Central memory CD4-positive, alpha-beta T cell (primary cell): ENCODE results near the gene DNAH8.
"Not testable (repeated sequence)": the region's sequence is repeated elsewhere in the genome, so short reads cannot be mapped to it uniquely, and the experiment has no call there.

Experiments
- DNase-seq: peaks from one replicate; pipeline ENCODE4 v3.0.0; 2022

Gene DNAH8

DNA sequence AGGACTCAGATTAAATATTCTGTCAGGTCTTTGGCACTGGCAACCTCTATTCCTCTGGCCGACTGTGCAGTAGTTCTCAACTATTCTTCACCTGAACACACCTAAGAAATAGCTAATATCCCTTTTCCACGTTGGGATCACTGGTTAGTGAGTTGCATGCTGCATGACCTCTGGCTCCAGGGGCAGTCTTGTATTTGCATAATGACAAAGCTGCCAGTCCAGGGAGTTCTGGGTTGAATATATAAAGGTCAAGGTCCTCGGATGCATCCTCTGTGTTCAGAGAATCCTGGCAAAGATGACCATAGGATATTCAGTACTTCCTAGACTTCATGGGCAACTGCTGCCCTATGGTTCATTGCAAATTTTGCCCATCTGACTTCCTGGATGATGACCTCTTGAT lies 131.2 kb downstream of the DNAH8 start:
- no peak for DNase-seq

- no peak for DNase-seq
Measured at GRCh38 chr6:38846844-38847243, 131.7 kb downstream of the DNAH8 start.

DNA sequence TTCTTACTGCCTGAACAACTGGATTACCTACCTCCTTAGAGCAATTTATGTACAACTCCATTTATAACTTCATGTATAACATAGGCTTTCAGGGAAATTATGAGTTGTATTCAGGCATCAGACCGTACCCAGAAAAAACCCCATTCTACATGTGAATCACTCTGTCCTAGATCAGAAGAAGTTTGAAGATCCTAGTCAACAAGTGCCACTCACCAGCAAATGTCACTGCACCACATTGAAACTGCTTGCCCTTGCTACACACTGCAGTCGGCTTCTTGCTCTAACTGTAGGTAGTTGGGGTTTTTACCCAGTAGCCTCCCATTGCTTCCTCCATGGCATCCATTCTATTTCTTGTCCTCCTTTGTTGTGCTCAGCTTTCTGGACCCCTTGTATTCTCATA lies 132.4 kb downstream of the DNAH8 start:
- no peak for DNase-seq

DNA sequence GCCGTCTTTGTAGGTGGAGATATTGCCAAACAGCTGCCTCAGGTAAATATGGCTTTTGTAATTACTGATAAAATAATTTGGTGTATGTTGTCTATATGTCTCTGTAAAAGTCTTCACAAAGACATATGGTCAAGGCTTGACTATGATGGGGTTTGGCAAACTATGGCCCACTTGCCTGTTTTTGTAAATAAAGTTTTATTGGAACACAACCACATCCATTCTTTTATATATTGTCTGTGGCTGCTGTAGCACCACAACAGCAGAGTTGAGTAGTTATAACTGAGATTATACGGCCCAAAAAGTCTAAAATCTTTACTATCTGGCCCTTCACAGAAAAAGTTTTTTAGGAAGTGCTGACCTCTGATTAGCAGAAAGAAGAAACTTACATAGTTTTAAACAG lies 133.6 kb downstream of the DNAH8 start:
- no peak for DNase-seq

DNA sequence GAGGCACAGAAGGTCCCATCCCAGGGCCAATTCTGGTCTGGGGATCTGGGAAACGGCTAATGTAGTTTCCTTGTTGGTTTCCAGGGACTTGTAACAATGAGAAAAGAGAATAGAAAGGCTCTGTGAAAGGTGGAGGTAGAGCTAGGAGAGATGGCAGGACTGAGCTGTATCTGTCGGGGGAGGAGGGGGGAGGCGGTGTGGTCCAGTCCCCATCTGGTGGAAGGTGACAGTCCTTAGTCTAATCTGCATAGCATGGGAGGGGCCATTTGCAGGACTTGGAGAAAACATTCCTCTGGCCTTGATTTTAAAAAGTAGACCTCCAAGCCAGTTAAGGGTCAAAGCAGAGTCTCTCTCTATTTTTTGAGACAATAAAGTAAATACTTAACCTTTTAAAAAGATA lies 137.1 kb downstream of the DNAH8 start:
- DNase-seq = no peak

DNA sequence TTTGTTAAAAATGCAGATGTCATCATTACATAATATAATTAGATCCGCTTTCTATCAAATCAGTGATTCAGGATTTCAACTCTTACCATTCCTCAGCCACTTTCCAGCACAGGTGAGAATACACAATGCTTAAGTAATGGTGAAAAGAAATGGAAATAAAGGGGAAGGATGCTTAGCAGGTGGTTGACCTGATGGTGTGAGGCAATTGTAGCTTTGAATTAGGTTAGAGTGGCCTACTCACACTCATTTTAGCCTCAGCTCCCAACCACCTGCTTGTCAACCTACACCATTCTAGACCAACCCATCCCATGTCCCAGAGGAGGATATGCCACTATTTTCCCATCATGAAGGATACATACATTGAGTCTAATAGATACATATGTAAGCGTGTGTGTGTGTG lies 138.1 kb downstream of the DNAH8 start:
- DNase-seq = no peak

GRCh38 chr6:38856492-38856891 lies 141.4 kb downstream of the DNAH8 start:
- no peak for DNase-seq

DNA sequence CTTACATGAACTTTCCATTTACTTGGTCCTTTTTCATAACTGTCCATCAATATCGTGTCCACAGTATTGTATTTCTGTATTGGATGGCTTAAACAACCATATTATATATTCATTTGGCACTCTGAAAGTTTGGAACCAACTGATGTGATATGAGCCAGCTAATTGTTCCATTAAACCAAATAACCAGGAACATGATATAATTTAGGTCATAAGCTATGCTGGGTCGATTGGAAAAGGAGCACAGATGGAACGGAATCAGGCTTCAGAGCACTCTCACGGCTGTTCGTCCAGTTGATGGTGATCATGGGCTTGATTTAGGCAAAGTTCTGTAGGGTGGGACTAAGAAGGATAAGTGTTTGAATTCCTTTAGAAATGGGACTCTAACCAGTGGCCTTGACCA lies 142.7 kb downstream of the DNAH8 start:
- no peak for DNase-seq

DNA sequence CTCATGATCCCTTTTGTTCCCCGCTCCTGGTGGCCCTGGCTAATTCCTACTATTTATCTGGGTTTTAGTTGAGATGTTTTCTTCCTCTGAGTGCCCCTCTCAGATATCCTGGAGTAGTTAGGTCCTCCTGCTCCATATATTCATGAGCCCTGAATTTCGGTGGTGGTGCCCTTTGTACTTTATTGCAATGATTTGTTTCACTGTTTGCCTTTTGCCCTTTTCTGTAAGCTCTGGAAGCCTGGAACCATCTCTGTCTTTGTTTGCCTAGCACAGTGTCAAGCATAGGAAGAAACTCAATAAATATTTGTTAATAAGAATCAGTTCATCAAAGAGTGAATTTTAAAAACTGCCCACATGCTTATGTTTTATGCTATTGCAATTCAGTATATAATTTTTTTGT lies 144.9 kb downstream of the DNAH8 start:
- no peak for DNase-seq

DNA sequence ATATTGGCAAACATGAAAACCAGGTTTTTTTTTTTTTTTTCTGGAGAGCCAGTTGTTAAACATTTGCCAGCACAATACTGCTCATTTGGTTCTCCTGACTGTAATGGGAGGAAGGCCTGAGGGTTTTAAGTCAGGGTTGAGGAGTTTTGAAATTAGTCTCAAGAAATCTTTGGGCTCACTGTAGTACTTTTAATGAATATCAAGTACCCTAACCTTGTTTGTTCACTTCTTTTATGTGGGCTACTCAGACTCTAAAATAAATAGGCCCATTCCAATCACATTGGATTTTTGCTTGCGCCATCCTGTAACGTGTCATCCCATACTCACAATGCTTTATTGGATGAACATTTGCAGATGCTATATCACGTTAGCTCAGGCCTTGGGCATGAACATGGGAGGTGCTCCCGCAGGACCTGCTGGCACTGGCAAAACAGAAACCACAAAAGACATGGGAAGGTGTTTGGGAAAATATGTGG lies 146.9 kb downstream of the DNAH8 start:
- DNase-seq = no peak

DNA sequence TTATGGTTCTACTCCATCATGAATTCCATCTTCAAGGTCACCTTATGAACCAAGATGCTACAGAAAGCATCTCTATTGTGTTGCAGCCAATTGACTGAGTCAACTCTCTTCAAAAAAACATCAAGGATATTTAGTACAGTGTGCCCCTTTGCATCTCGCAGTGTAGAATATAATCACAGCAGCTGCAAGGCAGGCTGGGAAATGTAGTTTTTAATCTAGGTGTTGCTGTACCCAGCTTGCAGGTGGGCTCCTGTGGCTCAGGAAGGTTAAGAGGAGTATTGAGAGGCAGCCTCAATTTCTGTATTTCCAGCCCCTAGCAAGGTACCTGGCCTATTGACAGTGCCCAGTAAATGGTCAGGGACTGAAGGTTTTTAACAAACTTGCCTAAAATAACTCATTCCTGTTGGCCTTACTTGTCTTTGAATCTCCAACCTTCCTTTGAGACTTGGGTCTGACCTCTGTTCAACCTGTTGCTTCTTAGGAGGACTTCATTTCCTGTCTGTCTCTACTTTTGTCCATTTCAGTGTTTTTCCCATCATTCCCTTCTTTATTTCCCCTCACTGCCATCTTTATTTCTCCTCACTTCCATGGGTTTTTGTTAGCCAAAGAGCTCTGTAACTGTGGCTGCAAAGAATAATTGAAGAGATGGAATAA lies 150.5 kb downstream of the DNAH8 start:
- DNase-seq = no peak

GRCh38 chr6:38867726-38868125 lies 152.6 kb downstream of the DNAH8 start:
- DNase-seq = no peak

DNA sequence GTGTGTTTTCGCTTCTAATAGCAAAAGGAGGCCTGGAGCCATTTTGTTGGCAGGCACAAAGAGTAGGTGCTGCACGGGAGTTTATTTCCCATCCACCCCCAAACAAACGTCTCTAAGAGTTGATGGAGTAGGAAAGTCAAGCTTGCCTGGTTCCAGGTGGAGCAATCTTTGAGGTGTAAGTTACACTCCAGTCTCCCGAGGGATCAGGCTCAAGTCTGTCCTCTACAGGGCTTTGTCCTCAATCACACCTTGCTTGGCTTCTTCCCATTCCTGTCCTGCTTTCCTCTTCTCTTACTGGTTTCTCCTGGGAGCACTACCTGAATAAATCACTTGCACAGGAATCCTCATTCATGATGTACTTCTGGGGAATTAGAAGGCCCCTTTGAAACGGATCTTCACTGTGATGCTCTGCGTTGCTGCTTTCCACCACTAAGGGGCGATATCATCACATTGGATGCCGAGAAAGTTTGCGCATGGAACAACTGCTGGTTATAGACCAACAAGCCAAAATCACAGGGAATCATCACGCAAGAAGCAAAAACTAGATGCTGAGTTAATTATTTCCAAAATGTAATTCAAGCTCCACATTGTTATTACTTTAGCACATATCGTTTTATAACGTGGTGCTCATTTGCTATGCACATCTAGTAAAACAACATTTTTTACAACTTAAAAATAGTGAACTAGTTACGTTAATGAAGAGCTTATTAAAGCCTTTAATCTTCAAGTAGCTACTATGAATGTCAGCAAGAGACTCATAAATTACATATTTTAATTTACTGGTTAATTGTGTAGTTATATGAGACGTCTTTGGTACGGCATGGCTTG lies 156.8 kb downstream of the DNAH8 start:
- DNase-seq = peak; percentile 37

DNA sequence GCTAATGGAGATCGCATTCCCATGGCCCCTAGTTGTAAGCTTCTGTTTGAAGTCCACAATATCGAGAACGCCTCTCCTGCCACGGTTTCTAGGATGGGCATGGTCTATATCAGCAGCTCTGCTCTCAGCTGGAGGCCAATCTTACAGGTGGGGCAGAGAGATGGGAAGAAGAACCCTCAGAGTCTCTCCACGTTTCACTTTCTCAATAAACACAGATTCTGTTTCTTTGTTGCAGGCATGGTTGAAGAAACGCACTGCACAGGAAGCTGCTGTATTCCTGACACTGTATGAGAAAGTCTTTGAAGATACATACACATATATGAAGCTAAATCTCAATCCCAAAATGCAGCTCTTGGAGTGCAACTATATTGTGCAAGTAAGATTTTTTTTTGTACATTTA lies 157.9 kb downstream of the DNAH8 start:
- DNase-seq = no peak

DNA sequence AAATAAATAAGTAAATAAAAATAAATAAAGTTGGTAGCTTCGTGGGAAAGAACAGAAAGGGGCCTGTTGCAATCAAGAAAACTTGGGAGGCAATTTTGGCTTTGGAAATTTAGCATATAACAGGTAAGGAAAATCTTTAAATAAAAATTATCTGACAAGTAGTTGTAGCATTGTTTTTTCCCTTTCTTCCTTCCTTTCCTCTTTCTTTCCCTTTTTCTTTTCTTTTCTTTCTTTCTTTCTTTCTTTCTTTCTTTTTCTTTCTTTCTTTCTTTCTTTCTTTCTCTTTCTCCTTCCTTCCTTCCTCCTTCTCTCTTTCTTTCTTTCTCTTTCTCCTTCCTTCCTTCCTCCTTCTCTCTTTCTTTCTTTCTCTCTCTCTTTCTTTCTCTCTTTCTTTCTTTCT lies 158.7 kb downstream of the DNAH8 start:
- not testable (repeated sequence) for DNase-seq

DNA sequence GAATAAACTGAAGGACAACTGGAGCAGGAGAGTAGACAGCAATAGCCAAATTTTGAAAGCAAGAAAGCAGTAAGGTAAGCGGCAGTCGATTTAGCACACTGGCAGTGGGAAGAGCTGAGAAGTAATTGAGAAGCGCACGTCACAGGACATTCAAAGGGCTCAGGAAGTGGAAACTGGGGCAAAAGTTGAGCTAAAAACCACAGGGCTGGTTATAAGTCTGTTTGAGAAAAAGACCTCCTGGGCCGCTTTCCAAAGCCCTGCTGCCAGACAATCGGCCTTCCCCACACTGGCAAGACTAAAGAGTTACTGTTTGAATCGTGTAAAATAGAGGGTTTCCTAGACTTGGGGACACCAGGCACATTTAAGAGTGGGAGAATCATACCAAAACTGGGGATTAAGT lies 161.4 kb downstream of the DNAH8 start:
- peak; percentile 59 for DNase-seq

GRCh38 chr6:38877721-38878120 lies 162.6 kb downstream of the DNAH8 start:
- no peak for DNase-seq

- no peak for DNase-seq
Measured at GRCh38 chr6:38882157-38882556, 167.0 kb downstream of the DNAH8 start.

DNA sequence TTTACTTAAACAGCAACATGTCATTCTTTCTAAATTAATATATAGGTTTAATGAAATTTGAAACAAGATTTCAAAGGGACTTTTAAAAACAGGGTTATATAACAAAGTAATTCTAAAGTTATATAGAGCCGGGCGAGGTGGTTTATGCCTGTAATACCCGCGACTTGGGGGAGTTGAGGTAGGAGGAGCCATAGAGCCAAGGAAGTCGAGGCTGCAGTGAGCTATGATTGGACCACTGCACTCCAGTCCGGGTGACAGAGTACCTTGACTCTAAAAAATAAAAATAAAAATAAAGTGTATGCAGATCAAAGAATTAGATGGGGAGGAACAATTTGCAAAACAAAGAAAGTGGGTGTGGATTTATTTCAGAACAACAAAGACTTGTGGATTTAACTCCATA lies 182.4 kb downstream of the DNAH8 start:
- no peak for DNase-seq

GRCh38 chr6:38901802-38902522 lies 186.9 kb downstream of the DNAH8 start:
- no peak for DNase-seq

DNA sequence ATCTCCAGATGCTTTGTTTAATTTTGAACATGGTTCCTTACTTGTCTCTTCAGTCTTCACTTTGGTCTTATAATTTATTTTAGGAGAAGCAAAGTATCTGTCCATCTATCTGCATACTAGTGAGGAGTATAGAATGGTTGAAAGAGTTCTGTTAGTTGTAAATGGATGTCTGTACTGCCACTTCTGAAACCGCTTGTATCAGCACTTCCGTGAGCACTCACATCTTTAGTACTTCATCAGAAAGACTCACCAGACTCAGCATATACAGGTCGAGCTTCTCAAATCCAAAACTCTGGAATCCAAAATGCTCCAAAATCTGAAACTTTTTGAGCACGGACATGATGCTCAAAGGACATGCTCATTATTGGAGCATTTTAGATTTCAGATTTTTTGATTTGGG lies 191.5 kb downstream of the DNAH8 start:
- DNase-seq = no peak

DNA sequence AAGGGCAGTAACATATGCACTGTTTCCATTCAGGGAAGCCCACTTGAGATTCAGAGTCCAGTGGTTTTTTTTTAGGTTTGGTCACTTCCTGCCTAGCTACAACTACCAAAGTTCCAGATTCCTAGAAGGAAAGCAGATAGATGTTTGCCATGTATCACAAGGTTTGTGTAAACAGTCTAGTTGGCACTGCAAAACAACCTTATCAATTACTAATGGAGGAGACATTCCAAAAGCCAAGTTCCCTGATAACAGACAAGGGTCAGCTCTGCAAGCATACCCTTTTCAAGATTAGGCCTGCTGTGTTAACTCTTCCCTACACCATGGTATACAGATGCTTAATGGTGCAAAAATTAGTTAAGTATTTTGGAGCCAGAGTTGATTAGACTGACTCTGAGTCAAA lies 192.2 kb downstream of the DNAH8 start:
- no peak for DNase-seq

GRCh38 chr6:38909015-38909730 lies 194.1 kb downstream of the DNAH8 start:
- no peak for DNase-seq
